Fibroblast of skin of back (primary cell): ENCODE data around the gene KDM5C.

ENCODE experiments used
- DNase-seq: peaks from one replicate; pipeline ENCODE4 v3.0.0-alpha.2; 2013

KDM5C gene

GRCh38 chrX:53250556-53250955, 25.5 kb upstream of the KDM5C start:
- DNase-seq = no peak

- no peak for DNase-seq
These were observed 24.5 kb upstream of the KDM5C start for GRCh38 chrX:53249408-53250042.

- DNase-seq = no peak
These were observed 22.9 kb upstream of the KDM5C start for GRCh38 chrX:53247928-53248327.

- no peak for DNase-seq
These were observed 21.2 kb upstream of the KDM5C start for GRCh38 chrX:53246231-53246630.

- DNase-seq = no peak
These were observed 19.6 kb upstream of the KDM5C start for GRCh38 chrX:53244610-53245009.

- no peak for DNase-seq
These were observed 17.3 kb upstream of the KDM5C start for GRCh38 chrX:53242310-53242709.

GRCh38 chrX:53241558-53241957, 16.6 kb upstream of the KDM5C start:
- no peak for DNase-seq

- DNase-seq = peak; percentile 16
These were observed 14.5 kb upstream of the KDM5C start for GRCh38 chrX:53239474-53239873.

GRCh38 chrX:53237056-53237455, 12.0 kb upstream of the KDM5C start:
- DNase-seq = no peak

- no peak for DNase-seq
These were observed 11.1 kb upstream of the KDM5C start for GRCh38 chrX:53236025-53236679.

GRCh38 chrX:53235566-53235965, 10.6 kb upstream of the KDM5C start:
- DNase-seq = no peak

- no peak for DNase-seq
These were observed 9.5 kb upstream of the KDM5C start for GRCh38 chrX:53234484-53234883.

GRCh38 chrX:53233536-53233935, 8.5 kb upstream of the KDM5C start:
- DNase-seq = no peak

GRCh38 chrX:53230116-53230515, 5.1 kb upstream of the KDM5C start:
- DNase-seq = no peak

GRCh38 chrX:53227224-53227765, 2.3 kb upstream of the KDM5C start:
- DNase-seq = no peak

GRCh38 chrX:53223955-53224859, 800 bp downstream of the KDM5C start:
- DNase-seq = peak; percentile 37

GRCh38 chrX:53223068-53223693, 1.8 kb downstream of the KDM5C start:
- DNase-seq = no peak

GRCh38 chrX:53211391-53211978, 13.5 kb downstream of the KDM5C start:
- DNase-seq = no peak

- DNase-seq = no peak
These were observed 28.3 kb downstream of the KDM5C start for GRCh38 chrX:53196678-53197077.

GRCh38 chrX:53195401-53195800, 29.6 kb downstream of the KDM5C start:
- DNase-seq = no peak

GRCh38 chrX:53194308-53194707, 30.7 kb downstream of the KDM5C start:
- DNase-seq = no peak

- DNase-seq = no peak
These were observed 31.9 kb downstream of the KDM5C start for GRCh38 chrX:53193093-53193492.
